ENCODE data around the gene FASLG. TPM values are rescaled to one million over a fixed set of nuclear protein-coding genes. Genes with fewer than 3 reads are reported as not detected.

The FASLG gene
- under 1 TPM in 1 of 4 donors, not detected in 3; 0.33 TPM for total RNA-seq

DNA sequence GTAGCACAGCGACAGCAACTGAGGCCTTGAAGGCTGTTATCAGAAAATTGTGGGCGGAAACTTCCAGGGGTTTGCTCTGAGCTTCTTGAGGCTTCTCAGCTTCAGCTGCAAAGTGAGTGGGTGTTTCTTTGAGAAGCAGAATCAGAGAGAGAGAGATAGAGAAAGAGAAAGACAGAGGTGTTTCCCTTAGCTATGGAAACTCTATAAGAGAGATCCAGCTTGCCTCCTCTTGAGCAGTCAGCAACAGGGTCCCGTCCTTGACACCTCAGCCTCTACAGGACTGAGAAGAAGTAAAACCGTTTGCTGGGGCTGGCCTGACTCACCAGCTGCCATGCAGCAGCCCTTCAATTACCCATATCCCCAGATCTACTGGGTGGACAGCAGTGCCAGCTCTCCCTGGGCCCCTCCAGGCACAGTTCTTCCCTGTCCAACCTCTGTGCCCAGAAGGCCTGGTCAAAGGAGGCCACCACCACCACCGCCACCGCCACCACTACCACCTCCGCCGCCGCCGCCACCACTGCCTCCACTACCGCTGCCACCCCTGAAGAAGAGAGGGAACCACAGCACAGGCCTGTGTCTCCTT is at the start of gene FASLG:
Gene FASLG, plus strand, starts transcription at position 233 of the 583 bp plus-strand sequence. Its CDS starts 99 bp downstream, at position 332.
- H3K4me3 ChIP-seq = no peak within 1 kb of the TSS
- TF ChIP-seq POLR2AphosphoS5 (IDR thresholded peaks at IDR 0.05) (no peak), POLR2A (IDR thresholded peaks at IDR 0.05; ENCODE audit: low read depth) (no peak)
- TF ChIP-seq, protein P1, sequence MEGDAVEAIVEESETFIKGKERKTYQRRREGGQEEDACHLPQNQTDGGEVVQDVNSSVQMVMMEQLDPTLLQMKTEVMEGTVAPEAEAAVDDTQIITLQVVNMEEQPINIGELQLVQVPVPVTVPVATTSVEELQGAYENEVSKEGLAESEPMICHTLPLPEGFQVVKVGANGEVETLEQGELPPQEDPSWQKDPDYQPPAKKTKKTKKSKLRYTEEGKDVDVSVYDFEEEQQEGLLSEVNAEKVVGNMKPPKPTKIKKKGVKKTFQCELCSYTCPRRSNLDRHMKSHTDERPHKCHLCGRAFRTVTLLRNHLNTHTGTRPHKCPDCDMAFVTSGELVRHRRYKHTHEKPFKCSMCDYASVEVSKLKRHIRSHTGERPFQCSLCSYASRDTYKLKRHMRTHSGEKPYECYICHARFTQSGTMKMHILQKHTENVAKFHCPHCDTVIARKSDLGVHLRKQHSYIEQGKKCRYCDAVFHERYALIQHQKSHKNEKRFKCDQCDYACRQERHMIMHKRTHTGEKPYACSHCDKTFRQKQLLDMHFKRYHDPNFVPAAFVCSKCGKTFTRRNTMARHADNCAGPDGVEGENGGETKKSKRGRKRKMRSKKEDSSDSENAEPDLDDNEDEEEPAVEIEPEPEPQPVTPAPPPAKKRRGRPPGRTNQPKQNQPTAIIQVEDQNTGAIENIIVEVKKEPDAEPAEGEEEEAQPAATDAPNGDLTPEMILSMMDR (IDR thresholded peaks at IDR 0.05) = no peak
- WGBS = 88% methylated on average over 11 of the region's 11 CpGs
- no peaks in the 10 kb centered on the region for H3K36me3 ChIP-seq
- intact Hi-C loops (cut with DNase I) = no loop called here
- no peaks in the 10 kb centered on the region for H3K27me3 ChIP-seq
- H3K4me1 ChIP-seq = no peaks in the 10 kb centered on the region
- no peak within 1 kb of the TSS for H3K27ac ChIP-seq (replicated peaks in 1 of 4)
- no peaks in the 10 kb centered on the region for H3K9me3 ChIP-seq
- no peak for DNase-seq (ENCODE audit: extremely low spot score)

GRCh38 chr1:172609528-172609927 is 49.4 kb upstream of the FASLG start:
- 95% methylated on average over 3 of the region's 3 CpGs for WGBS
- H3K27ac ChIP-seq (replicated peaks in 1 of 4) = no peak overlapping the region
- no peaks in the 10 kb centered on the region for H3K4me1 ChIP-seq
- TF ChIP-seq POLR2A (IDR thresholded peaks at IDR 0.05; ENCODE audit: low read depth) (no peak), POLR2AphosphoS5 (IDR thresholded peaks at IDR 0.05) (no peak), EP300 (IDR thresholded peaks at IDR 0.05) (no peak)
- TF ChIP-seq, protein P1 (IDR thresholded peaks at IDR 0.05) = no peak
- no peaks in the 10 kb centered on the region for H3K27me3 ChIP-seq
- H3K4me3 ChIP-seq = no peak overlapping the region
- no peak for DNase-seq (ENCODE audit: extremely low spot score)
- H3K36me3 ChIP-seq = peaks cover 12 to 30% (median 20%) of the 10 kb centered on the region in 4 donors
- no peaks in the 10 kb centered on the region for H3K9me3 ChIP-seq
- intact Hi-C loops (cut with DNase I) = no loop called here

DNA sequence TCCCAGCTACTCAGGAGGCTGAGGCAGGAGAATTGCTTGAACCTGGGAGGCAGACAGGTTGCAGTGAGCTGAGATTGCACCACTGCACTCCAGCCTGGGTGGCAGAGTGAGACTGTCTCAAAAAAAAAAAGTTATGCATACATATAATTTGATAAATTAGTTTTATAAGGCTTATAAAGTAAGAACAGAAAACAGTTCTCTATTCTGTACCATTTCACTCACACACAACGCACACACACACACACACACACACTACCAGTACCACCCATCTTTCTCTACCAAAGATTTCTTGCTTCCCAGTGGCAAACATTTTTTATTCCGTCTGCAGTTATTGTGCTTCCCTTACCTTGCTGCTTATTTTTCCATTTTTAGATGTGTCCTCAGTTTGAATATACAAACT is 46.4 kb upstream of the FASLG start:
- no peak overlapping the region for H3K4me3 ChIP-seq
- no peak for DNase-seq (ENCODE audit: extremely low spot score)
- TF ChIP-seq POLR2A (IDR thresholded peaks at IDR 0.05; ENCODE audit: low read depth) (no peak), POLR2AphosphoS5 (IDR thresholded peaks at IDR 0.05) (no peak), EP300 (IDR thresholded peaks at IDR 0.05) (no peak)
- TF ChIP-seq, protein P1 (IDR thresholded peaks at IDR 0.05) = no peak
- no peaks in the 10 kb centered on the region for H3K9me3 ChIP-seq
- no peaks in the 10 kb centered on the region for H3K4me1 ChIP-seq
- intact Hi-C loops (cut with DNase I) = no loop called here
- no peak overlapping the region for H3K27ac ChIP-seq (replicated peaks in 1 of 4)
- H3K27me3 ChIP-seq = no peaks in the 10 kb centered on the region
- peaks cover 12 to 29% (median 20%) of the 10 kb centered on the region in 4 donors for H3K36me3 ChIP-seq
- 84% methylated on average over 2 of the region's 2 CpGs for WGBS

- no peak for TF ChIP-seq EP300 (IDR thresholded peaks at IDR 0.05)
- TF ChIP-seq POLR2A (IDR thresholded peaks at IDR 0.05; ENCODE audit: low read depth) = no peak
- TF ChIP-seq, protein P1 (IDR thresholded peaks at IDR 0.05) = no peak
- no peak for TF ChIP-seq POLR2AphosphoS5 (IDR thresholded peaks at IDR 0.05)
- Histone ChIP-seq H3K27ac (replicated peaks in 1 of 4) (no peak overlapping the region), H3K9me3 (no peaks in the 10 kb centered on the region), H3K36me3 (peaks cover 12 to 29% (median 20%) of the 10 kb centered on the region in 4 donors), H3K4me1 (no peaks in the 10 kb centered on the region), H3K27me3 (no peaks in the 10 kb centered on the region), H3K4me3 (no peak overlapping the region)
- intact Hi-C loops (cut with DNase I) = no loop called here
- no peak for DNase-seq (ENCODE audit: extremely low spot score)
- 85% methylated on average over 2 of the region's 2 CpGs for WGBS
These were observed 45.6 kb upstream of the FASLG start for GRCh38 chr1:172613294-172613693.

DNA sequence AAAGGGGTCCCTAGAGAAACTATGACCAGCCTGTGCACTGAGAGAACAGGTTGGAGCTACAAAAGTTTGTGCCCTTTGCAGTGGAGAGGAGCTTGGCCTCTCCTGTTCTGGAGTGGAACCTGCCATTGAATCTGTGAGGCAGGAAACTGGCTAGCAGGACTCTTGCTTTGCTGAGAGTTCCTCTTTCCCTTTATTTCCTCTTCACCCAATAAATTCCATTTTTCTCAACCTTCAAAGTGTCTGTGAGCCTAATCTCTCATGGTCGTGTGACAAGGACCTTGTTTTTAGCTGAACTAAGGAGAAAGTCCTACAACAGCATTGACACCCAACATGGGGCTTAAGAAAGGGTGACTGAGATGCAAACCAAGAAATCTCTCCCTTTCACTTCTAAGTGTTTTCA is 42.7 kb upstream of the FASLG start:
- no peak for DNase-seq (ENCODE audit: extremely low spot score)
- Histone ChIP-seq H3K36me3 (peaks cover 0 to 4% (median 2%) of the 10 kb centered on the region in 4 donors), H3K4me1 (no peaks in the 10 kb centered on the region), H3K27ac (replicated peaks in 1 of 4) (no peak overlapping the region), H3K27me3 (no peaks in the 10 kb centered on the region), H3K9me3 (peaks cover 0 to 16% (median 8%) of the 10 kb centered on the region in 4 donors), H3K4me3 (no peak overlapping the region)
- no peak for TF ChIP-seq POLR2A (IDR thresholded peaks at IDR 0.05; ENCODE audit: low read depth)
- no peak for TF ChIP-seq EP300 (IDR thresholded peaks at IDR 0.05)
- no peak for TF ChIP-seq POLR2AphosphoS5 (IDR thresholded peaks at IDR 0.05)
- TF ChIP-seq, protein P1 (IDR thresholded peaks at IDR 0.05) = no peak
- whole genome bisulfite sequencing = 79% methylated on average over 1 of the region's 1 CpG
- intact Hi-C loops (cut with DNase I) = no loop called here
